B cell (primary cell): Measurements from ENCODE around the gene STEAP1. TPM values are rescaled to one million over a fixed set of nuclear protein-coding genes. Genes with fewer than 3 reads are reported as not detected.

ENCODE experiments used
- ATAC-seq: fragments of 200-7000 bp; cut with Tn5 transposase; one replicate; pipeline ENCODE4 v1.10.0; 2021; ENCODE audit warnings: low read depth, mild to moderate bottlenecking, moderate number of reproducible peaks, moderate library complexity
- CTCF ChIA-PET: fragments of 350-600 bp; sonication (Branson Sonifier 250); formaldehyde crosslinking; loops from one replicate; lab custom pipeline; 2021; ENCODE audit warnings: antibody characterized with exemption, inconsistent platforms; lab: Charles Lee
- POLR2A ChIA-PET: fragments of 350-600 bp; sonication (Branson Sonifier 250); formaldehyde crosslinking; loops from one replicate; lab custom pipeline; 2021; ENCODE audit warnings: antibody characterized with exemption; lab: Charles Lee
- DNase-seq: peaks from one replicate; pipeline ENCODE4 v3.0.0; 2013
- H2AFZ ChIP-seq: 2 replicates; pipeline ENCODE4 v1.6.1; 2012; ENCODE audit warnings: mild to moderate bottlenecking, low read depth, low read length; ENCODE audit not compliant: insufficient read depth, poor library complexity, severe bottlenecking
- H3K27ac ChIP-seq, 2 donors: 1 replicate in 1 of 2; 2 replicates in 1 of 2; pipeline ENCODE4 v1.5.1; 2012 to 2013; ENCODE audit warnings: low read length in 2 of 2, mild to moderate bottlenecking in 2 of 2, moderate library complexity in 1 of 2
- H3K27me3 ChIP-seq, 4 experiments: fragments of 200-600 bp in 1 of 4; sonication (generic) in 1 of 4; replicated peaks in 1 of 4; 1 replicate in 2 of 4; 2 replicates in 2 of 4; pipeline versions ENCODE4 v1.6.1 to v1.7.0; 2013 to 2016; ENCODE audit warnings: low read length in 3 of 4, mild to moderate bottlenecking in 2 of 4, mixed read lengths in 1 of 4, moderate library complexity in 1 of 4; ENCODE audit not compliant: insufficient read depth in 4 of 4, control insufficient read depth in 3 of 4; ENCODE audit errors: control extremely low read depth in 1 of 4
- H3K36me3 ChIP-seq, 2 experiments: replicated peaks in 1 of 2; 1 replicate in 1 of 2; 2 replicates in 1 of 2; pipeline versions ENCODE4 v1.6.1 to v1.7.1; 2013; ENCODE audit warnings: low read length in 1 of 2; ENCODE audit not compliant: insufficient read depth in 2 of 2, control insufficient read depth in 1 of 2; ENCODE audit errors: control extremely low read depth in 1 of 2, extremely low read depth in 1 of 2
- H3K4me1 ChIP-seq, 2 donors: fragments of 200-600 bp in 1 of 2; sonication (generic) in 1 of 2; 1 replicate in 1 of 2; 2 replicates in 1 of 2; pipeline versions ENCODE4 v1.5.1 to v1.6.1; 2013 to 2017; ENCODE audit warnings: low read length in 2 of 2; ENCODE audit not compliant: control insufficient read depth in 2 of 2, insufficient read depth in 2 of 2
- H3K4me2 ChIP-seq: replicated peaks from 2 replicates; pipeline ENCODE3; 2012; ENCODE audit warnings: mild to moderate bottlenecking, low read depth, low read length; ENCODE audit not compliant: poor library complexity, severe bottlenecking
- H3K4me3 ChIP-seq, 5 experiments: fragments of 200-600 bp in 1 of 5; sonication (generic) in 1 of 5; 1 replicate in 3 of 5; 2 replicates in 2 of 5; pipeline versions ENCODE4 v1.5.1 to v1.7.0; 2011 to 2016; ENCODE audit warnings: low read length in 4 of 5, mild to moderate bottlenecking in 4 of 5, low read depth in 2 of 5, control low read depth in 1 of 5, moderate library complexity in 1 of 5; ENCODE audit not compliant: insufficient read depth in 1 of 5; ENCODE audit errors: control extremely low read depth in 1 of 5, extremely low read depth in 1 of 5
- H3K79me2 ChIP-seq: fragments of 200-600 bp; sonication (generic); one replicate; pipeline ENCODE4 v1.6.0; 2016; ENCODE audit warnings: low read length; ENCODE audit not compliant: control insufficient read depth, insufficient read depth
- H3K9ac ChIP-seq: fragments of 200-600 bp; sonication (generic); 2 replicates; pipeline ENCODE4 v1.6.1; 2017; ENCODE audit warnings: mild to moderate bottlenecking, low read length, moderate library complexity
- H3K9me3 ChIP-seq, 3 donors: one replicate each; pipeline versions ENCODE4 v1.6.1 to v1.7.1; 2013; ENCODE audit warnings: low read length in 2 of 3; ENCODE audit not compliant: control insufficient read depth in 2 of 3, insufficient read depth in 1 of 3; ENCODE audit errors: control extremely low read depth in 1 of 3
- H4K20me1 ChIP-seq: 2 replicates; pipeline ENCODE4 v1.6.0; 2012; ENCODE audit warnings: mild to moderate bottlenecking, low read length; ENCODE audit not compliant: insufficient read depth, control insufficient read depth, poor library complexity, severe bottlenecking
- H3K27ac Mint-ChIP-seq: one replicate; pipeline ENCODE4 v1.8.0; 2021; ENCODE audit warnings: mixed read lengths
- H3K27me3 Mint-ChIP-seq: one replicate; pipeline ENCODE4 v1.8.0; 2021; ENCODE audit warnings: mixed read lengths
- H3K4me1 Mint-ChIP-seq: one replicate; pipeline ENCODE4 v1.8.0; 2021; ENCODE audit warnings: mixed read lengths
- H3K4me3 Mint-ChIP-seq: one replicate; pipeline ENCODE4 v1.8.0; 2021; ENCODE audit warnings: mixed read lengths
- H3K9me3 Mint-ChIP-seq: one replicate; pipeline ENCODE4 v1.8.0; 2022; ENCODE audit warnings: mixed read lengths; ENCODE audit not compliant: insufficient read depth
- EZH2 ChIP-seq: IDR thresholded peaks from 2 replicates; pipeline ENCODE4 v1.6.1; 2012; ENCODE audit warnings: borderline replicate concordance, low read depth, mild to moderate bottlenecking, moderate library complexity, low read length; ENCODE audit not compliant: insufficient read depth, poor library complexity, severe bottlenecking
- WGBS: methylation state at CpG from one replicate; pipeline ENCODE4 v1.1.5; 2013; ENCODE audit warnings: missing lambda C conversion rate; ENCODE audit not compliant: insufficient coverage; 5-methylcytosine and 5-hydroxymethylcytosine counted together
- intact Hi-C: fragments of 100-400 bp; cut with micrococcal nuclease; formaldehyde crosslinking; loops from one replicate; pipeline ENCODE4 v1.10.0; 2022
- polyA plus RNA-seq: library from polyadenylated mRNA; depleted of rRNA; stranded (reverse); fragments of >200 nt; gene quantifications from 2 replicates; pipeline ENCODE4 v1.2.3, GENCODE V29; 2012
- total RNA-seq, 2 donors: library from RNA; stranded (reverse); fragments of 120-200 nt in 1 of 2; gene quantifications; 1 replicate in 1 of 2; 2 replicates in 1 of 2; pipeline versions ENCODE4 v1.2.3 to v1.2.4, GENCODE V29; 2013 to 2022
- TF ChIP-seq, protein P1 (sequence below): fragments of 200-600 bp; IDR thresholded peaks from one replicate; pipeline ENCODE4 v1.8.0; 2022; ENCODE audit warnings: antibody characterized with exemption, mild to moderate bottlenecking

Gene STEAP1
- total and polyA plus RNA-seq, 2 donors (not counting 1 experiment from before 2014, with no cell fraction given): not detected

DNA sequence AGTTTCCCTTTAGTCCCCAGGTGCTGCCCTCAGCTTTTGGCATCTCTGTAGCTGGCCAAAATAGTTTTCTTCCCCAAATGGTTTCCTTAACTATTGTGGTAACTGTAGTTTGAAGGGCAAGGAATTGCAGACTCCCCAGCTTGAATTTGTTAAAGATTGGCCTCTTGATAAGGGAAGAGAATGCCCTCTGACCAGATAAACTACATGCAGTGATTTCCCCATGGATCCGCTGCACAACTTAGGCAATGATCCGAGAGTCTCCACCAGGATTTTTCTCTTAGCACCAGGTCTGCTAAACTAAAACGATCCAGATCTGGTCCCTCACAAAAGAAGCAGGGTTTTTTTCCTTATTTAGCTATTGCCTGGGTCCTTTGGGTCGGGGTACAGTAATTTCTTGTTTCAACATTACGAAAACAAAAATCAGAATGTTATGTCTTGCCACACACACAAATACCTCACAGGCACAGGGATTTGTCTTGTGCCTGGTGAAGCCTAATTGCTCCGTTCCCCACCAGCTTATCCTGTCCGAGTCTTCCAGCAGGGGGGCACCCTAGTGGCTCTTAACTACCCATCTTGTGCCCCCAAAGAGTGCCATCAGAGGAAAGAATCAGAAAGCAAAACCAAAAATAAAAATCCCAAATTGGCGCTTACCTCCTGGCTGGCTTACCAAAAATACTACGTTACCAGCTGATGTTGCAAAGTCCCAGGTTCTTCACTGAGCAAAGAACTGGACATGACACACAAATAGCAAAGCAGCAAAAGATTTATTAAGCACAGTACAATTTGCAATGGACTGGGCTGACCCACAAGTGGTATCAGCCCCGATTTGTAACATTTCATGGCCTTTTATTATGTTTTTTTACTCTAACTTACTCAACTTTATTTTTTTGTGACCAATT lies 40.9 kb downstream of the STEAP1 start:
- Histone ChIP-seq H3K9me3 (peaks cover 0 to 12% (median 4%) of the 10 kb centered on the region in 3 donors), H3K4me3 (no peak overlapping the region), H3K36me3 (no peaks in the 10 kb centered on the region), H3K4me1 (no peaks in the 10 kb centered on the region), H3K4me2 (no peak overlapping the region), H3K27me3 (peaks cover 0 to 3% (median 1%) of the 10 kb centered on the region in 4 experiments), H3K9ac (no peak overlapping the region), H2AFZ (no peak overlapping the region), H3K79me2 (no peaks in the 10 kb centered on the region), H3K27ac (no peak overlapping the region), H4K20me1 (no peaks in the 10 kb centered on the region)
- intact Hi-C loops: no loop called here
- Mint-ChIP-seq H3K4me1 (no peaks in the 10 kb centered on the region), H3K27me3 (no peaks in the 10 kb centered on the region), H3K4me3 (no peak overlapping the region), H3K27ac (no peak overlapping the region), H3K9me3 (peaks cover 11% of the 10 kb centered on the region)
- CTCF ChIA-PET: no interaction called here
- ATAC-seq: no peak
- TF ChIP-seq EZH2: no peak
- TF ChIP-seq, protein P1, sequence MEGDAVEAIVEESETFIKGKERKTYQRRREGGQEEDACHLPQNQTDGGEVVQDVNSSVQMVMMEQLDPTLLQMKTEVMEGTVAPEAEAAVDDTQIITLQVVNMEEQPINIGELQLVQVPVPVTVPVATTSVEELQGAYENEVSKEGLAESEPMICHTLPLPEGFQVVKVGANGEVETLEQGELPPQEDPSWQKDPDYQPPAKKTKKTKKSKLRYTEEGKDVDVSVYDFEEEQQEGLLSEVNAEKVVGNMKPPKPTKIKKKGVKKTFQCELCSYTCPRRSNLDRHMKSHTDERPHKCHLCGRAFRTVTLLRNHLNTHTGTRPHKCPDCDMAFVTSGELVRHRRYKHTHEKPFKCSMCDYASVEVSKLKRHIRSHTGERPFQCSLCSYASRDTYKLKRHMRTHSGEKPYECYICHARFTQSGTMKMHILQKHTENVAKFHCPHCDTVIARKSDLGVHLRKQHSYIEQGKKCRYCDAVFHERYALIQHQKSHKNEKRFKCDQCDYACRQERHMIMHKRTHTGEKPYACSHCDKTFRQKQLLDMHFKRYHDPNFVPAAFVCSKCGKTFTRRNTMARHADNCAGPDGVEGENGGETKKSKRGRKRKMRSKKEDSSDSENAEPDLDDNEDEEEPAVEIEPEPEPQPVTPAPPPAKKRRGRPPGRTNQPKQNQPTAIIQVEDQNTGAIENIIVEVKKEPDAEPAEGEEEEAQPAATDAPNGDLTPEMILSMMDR: no peak
- WGBS: 81% methylated on average over 10 of the region's 10 CpGs
- no peak for DNase-seq
- POLR2A ChIA-PET: no interaction called here

DNA sequence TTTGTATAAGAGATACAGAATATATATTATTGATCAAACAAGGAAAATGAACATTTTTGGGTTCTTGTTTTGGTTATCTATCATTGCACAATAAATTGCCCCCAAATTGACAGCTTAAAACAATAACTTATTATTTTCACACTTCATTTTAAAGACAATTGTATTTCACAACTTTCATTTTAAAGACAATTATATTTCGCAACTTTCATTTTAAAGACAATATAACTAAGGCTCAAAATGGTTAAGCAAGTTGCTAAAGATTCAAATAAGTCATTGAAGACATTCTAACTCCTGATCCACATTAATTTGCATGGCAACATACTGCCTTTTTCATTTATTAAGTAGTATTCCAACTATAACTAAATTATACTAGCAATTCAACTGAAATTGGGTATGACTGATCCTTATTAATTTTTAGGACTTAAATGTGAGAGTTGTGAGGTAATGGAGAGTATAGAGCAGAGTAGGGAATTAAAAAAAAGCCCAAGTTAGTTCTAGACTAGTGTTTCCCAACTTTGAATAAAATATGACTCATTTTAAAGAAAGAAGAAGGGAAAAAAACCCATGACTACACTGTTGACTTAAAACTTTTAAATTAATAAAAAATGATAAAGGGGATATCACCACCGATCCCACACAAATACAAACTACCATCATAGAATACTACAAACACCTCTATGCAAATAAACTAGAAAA lies 47.4 kb downstream of the STEAP1 start:
- WGBS: no CpG with 5 or more reads among the region's 2 CpGs
- Histone ChIP-seq H3K4me1 (no peaks in the 10 kb centered on the region), H3K9ac (no peak overlapping the region), H3K9me3 (no peaks in the 10 kb centered on the region), H4K20me1 (no peaks in the 10 kb centered on the region), H2AFZ (no peak overlapping the region), H3K4me3 (no peak overlapping the region), H3K27ac (no peak overlapping the region), H3K36me3 (no peaks in the 10 kb centered on the region), H3K79me2 (no peaks in the 10 kb centered on the region), H3K4me2 (no peak overlapping the region), H3K27me3 (peaks cover 0 to 3% (median 0%) of the 10 kb centered on the region in 4 experiments)
- POLR2A ChIA-PET: no interaction called here
- CTCF ChIA-PET: no interaction called here
- no peak overlapping the region for H3K4me3 Mint-ChIP-seq
- DNase-seq: no peak
- TF ChIP-seq, protein P1: no peak
- TF ChIP-seq EZH2: no peak
- no peak overlapping the region for H3K27ac Mint-ChIP-seq
- no peak for ATAC-seq
- H3K9me3 Mint-ChIP-seq: no peaks in the 10 kb centered on the region
- no peaks in the 10 kb centered on the region for H3K4me1 Mint-ChIP-seq
- no peaks in the 10 kb centered on the region for H3K27me3 Mint-ChIP-seq
- intact Hi-C loops: no loop called here
